ELF-1 (cell line): ENCODE measurements around the gene PGAP3.

Experiments
- DNase-seq: peaks from one replicate; pipeline ENCODE4 v3.0.0-alpha.2; 2016; ENCODE audit warnings: low read depth, low spot score

Gene PGAP3

DNA sequence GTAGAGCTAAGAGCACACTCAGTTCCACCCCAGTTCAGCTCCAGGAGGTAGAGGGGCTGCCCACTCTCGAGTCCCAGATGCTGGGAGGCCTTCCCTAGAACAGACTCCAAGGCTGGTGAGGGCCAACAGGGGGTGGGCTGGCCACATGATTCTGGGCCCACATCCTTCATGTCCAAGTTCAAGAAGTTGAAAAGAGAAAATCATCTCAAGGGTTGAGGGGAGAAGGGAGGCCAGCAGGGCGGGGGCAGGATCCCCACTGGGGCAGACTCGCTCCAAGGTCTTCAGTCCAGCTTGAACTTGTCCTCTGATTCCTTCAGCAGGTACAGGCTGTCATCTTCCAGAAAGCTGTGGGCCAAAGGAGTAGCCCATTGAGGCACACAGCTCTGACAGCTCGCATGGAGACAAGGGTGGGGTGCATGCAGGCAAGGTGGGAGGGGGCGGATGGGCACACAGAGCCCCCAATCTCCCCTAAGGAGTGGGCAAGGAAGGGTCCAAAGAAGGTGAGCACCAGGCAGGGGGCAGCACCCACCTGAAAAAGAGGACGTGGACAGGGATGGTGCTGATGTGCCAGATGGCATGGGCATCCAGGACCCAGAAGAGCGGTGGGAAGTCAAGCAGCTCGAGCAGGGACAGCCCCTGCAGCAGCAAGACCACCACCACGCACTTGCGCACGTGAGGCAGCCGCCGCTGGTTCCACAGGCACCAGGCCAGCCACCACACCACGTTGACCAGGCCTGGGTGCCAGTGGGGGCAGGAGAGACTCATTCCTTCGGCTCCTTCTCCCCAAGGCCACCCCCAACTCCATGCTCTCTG lies 15.1 kb downstream of the PGAP3 start:
- DNase-seq = no peak

DNA sequence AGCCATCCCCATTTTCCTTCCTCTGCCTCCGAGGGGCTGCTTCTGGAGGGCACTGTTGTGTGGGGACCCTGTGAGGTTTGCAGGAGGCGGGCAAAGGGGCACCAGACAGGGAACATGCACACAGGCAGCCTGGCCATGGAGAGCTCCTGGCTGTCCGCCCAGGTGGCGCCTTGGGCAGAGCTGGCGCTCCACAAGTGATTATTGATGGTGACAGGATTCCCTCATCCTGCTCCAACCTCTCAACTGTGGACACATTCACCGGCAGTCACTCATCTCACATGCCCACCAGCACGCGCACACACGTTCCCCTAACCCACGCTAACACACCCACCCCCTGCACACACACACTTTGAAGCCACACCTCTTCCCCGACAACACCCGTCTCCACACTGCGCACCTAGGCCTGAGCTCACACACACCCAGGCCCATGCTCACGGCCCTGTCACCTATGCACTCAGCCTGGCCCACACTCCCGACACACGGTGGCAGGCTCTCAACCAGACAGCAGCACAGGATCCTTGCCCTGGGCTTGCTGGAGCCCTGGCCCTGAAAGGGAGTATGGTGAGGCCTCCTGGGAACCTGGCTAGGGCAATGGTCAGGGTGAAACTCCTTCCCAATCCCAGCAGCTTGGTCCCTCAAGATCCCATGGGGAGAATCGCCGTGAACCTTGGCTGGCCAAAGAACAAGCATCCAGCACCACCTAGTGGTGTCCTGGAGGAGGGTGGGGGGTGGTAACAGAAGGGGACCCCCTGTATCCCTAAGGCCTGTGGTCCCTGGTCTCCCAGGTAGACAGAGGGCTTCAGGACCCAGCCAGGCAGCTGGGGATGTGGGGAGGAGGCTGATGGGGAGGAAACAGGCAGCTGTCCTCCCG lies 16.0 kb downstream of the PGAP3 start:
- no peak for DNase-seq

DNA sequence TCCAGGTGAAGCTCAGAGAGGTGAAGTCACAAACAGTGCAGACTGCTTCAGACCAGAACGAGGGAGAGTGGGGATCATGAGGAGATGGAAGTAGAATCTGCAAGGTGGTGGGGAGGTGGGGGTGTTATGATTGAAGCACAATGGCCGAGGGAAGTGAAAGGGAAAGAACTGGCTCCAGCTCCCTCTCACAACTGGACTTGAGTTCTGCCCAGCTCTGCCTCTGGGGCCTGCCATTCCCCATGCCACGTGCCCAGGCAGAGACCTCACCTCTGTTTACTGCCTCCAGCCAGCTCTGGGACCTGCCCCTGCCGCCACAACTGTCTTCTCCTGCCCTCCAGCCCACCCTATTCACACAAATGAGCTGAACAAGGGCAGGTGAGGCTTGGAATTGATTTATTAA lies 17.1 kb downstream of the PGAP3 start:
- DNase-seq = no peak

DNA sequence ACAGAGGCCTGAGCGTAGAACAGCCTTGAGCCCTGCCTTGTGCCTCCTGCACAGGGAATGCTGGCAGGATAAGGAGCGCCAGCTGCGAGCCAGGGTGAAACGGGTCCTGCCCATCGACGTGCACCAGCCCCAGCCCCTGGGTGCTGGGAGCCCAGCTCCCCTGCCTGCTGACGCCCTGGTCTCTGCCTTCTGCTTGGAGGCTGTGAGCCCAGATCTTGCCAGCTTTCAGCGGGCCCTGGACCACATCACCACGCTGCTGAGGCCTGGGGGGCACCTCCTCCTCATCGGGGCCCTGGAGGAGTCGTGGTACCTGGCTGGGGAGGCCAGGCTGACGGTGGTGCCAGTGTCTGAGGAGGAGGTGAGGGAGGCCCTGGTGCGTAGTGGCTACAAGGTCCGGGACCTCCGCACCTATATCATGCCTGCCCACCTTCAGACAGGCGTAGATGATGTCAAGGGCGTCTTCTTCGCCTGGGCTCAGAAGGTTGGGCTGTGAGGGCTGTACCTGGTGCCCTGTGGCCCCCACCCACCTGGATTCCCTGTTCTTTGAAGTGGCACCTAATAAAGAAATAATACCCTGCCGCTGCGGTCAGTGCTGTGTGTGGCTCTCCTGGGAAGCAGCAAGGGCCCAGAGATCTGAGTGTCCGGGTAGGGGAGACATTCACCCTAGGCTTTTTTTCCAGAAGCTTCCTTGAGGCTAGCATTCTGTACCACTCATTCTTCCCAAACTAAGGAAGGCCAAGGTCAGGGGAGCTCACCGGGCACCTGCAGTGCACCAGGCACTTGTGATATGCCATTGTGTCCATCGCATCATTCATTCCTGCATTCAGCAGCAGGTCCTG lies 17.7 kb downstream of the PGAP3 start:
- DNase-seq = no peak

DNA sequence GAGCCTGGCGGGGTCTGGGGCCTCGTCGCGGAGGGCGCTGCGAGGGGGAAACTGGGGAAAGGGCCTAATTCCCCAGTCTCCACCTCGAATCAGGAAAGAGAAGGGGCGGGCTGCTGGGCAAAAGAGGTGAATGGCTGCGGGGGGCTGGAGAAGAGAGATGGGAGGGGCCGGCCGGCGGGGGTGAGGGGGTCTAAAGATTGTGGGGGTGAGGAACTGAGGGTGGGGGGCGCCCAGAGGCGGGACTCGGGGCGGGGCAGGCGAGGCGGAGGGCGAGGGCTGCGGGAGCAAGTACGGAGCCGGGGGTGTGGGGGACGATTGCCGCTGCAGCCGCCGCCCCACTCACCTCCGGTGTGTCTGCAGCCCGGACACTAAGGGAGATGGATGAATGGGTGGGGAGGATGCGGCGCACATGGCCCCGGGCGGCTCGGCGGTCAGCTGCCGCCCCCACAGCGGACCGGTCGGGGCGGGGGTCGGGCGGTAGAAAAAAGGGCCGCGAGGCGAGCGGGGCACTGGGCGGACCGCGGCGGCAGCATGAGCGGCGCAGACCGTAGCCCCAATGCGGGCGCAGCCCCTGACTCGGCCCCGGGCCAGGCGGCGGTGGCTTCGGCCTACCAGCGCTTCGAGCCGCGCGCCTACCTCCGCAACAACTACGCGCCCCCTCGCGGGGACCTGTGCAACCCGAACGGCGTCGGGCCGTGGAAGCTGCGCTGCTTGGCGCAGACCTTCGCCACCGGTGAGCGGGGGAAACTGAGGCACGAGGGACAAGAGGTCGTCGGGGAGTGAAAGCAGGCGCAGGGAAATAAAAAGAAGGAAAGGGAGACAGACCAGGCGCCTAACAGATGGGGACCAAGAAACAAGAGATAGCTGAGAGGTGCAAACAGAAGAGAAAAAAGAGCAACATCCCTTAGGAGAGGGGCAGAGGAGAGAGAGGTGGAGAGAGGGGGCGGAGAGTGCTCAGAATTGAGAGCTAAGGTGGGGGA lies 19.6 kb downstream of the PGAP3 start, which contains the start of gene PNMT:
TSS of gene PNMT (plus strand) at position 509 of the 980 bp plus-strand sequence. CDS start at position 532, 23 bp downstream.
- DNase-seq = peak; percentile 79

DNA sequence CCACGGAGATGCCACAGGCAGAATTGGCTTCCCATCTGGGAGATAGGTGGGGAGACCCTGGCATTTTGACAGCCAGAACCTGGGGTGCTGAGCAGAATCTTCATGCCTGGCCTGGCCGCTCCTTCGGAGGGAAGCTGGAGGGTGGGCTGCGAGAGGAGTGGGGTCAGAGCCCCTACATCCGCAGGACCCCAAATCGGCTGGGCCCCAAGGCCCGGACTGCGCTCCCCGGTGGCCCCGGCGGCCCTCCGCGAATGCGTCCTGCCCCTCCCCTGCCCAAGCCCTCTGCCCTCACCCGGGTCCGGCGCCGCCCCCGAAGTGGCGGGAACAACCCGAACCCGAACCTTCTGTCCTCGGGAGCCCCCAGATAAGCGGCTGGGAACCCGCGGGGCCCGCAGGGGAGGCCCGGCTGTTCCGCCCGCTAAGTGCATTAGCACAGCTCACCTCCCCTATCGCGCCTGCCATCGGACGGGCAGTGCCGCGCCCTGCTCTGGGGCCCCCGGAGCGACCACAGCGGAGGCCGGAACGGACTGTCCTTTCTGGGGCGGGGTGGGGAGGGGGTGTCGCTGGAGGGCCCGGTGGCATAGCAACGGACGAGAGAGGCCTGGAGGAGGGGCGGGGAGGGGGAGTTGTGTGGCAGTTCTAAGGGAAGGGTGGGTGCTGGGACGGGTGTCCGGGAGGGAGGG lies 20.5 kb downstream of the PGAP3 start:
- DNase-seq = no peak

DNA sequence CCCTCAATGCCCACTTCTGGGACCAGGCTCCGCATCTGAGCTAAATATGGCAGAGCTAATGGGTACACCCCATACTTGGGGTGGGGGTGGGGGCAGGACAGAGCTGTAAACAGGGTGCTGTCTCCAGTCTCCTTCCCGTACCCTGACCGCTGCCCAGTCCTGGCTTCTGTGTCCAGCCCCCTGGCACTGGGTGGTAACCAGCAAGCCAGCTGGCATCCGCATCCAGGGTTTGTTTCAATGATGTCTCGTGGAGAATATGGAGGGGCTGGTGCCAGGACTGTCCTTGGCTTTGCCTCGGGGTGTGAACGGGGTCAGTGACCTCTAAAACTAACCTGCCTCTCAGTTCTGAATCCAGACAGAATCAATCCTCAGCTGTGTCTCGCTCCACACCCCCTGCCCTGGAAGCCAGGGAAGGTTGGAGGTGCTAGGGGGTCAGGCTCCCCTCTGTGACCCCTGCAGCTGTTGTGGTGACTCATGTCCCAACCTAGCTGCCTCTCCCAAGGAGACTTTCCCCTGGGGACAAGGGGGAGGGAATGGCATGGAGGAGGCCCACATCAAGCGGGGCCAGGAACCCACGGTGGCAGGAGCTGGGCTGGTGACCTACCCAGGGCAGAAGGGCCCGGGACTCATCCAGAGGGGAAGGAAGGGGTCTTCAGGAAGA lies 21.1 kb downstream of the PGAP3 start:
- no peak for DNase-seq

DNA sequence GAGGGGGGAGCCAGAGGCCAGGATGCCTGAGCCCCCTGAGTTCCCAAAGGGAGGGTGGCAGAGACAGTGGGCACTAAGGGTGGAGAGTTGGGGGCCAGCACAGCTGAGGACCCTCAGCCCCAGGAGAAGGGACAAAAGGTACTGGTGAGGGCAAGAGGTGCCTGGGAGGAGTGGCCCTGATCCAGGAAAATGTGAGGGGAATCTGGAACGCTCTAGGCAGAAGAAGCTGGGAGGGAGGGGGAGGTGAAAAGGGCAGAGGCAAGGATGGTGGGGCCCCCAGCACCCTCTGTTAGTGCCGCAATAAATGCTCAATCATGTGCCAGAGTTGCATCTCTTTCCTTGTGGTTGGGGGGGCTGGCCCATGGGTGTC lies 21.6 kb downstream of the PGAP3 start:
- no peak for DNase-seq

DNA sequence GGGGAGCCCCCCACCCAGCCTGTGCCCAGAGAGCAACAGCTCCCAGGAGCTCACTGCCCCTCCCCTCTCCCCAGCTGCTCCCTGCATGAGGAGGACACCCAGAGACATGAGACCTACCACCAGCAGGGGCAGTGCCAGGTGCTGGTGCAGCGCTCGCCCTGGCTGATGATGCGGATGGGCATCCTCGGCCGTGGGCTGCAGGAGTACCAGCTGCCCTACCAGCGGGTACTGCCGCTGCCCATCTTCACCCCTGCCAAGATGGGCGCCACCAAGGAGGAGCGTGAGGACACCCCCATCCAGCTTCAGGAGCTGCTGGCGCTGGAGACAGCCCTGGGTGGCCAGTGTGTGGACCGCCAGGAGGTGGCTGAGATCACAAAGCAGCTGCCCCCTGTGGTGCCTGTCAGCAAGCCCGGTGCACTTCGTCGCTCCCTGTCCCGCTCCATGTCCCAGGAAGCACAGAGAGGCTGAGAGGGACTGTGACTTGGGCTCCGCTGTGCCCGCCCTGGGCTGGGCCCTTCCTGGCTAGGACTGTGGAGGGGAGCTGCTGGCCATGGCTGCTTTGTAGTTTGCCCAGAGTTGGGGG lies 22.1 kb downstream of the PGAP3 start:
- no peak for DNase-seq

DNA sequence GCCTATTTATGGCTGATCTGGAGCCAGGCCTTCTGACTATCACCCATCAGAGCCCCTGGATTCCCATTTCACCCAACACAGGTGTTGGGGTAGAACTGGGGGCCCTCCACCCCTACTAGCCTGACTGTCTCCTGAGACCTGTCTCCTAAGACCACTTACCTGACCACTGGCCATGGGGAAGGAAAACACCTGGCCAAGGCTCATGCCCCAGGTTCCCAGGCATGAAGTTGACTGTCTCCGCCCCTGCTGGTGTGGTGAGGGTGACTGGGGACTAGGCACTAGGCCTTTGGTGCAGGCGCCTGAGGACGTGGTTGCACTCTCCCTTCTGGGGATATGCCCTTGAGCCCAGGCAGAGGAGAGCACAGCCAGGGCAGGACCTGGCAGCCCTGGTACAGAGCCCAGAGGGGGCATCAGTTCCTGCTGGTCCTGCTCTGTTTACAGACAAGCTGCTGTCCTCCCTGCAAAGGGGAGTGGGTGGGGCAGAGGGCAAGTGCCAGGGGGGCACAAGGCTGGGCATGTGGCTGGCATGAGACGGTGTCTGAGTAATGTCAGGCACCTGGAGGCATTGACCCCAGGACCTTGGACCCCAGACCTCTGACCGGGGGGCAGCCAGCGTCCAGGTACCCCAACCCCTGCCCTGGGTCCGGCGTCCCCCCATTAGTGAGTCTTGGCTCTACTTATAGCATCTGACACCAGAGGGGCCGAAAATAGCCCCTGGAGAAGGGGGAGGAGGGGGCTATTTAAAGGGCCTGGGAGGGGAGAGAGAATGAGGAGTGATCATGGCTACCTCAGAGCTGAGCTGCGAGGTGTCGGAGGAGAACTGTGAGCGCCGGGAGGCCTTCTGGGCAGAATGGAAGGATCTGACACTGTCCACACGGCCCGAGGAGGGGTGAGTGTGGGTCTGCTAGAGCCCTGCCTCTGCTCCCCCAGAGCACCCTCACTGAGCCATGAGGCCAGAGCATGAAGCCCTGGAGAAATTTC lies 23.0 kb downstream of the PGAP3 start, which contains the start of gene TCAP:
TSS of gene TCAP (plus strand) at position 769 of the 981 bp plus-strand sequence. CDS start at position 780, 11 bp downstream.
- DNase-seq = no peak

DNA sequence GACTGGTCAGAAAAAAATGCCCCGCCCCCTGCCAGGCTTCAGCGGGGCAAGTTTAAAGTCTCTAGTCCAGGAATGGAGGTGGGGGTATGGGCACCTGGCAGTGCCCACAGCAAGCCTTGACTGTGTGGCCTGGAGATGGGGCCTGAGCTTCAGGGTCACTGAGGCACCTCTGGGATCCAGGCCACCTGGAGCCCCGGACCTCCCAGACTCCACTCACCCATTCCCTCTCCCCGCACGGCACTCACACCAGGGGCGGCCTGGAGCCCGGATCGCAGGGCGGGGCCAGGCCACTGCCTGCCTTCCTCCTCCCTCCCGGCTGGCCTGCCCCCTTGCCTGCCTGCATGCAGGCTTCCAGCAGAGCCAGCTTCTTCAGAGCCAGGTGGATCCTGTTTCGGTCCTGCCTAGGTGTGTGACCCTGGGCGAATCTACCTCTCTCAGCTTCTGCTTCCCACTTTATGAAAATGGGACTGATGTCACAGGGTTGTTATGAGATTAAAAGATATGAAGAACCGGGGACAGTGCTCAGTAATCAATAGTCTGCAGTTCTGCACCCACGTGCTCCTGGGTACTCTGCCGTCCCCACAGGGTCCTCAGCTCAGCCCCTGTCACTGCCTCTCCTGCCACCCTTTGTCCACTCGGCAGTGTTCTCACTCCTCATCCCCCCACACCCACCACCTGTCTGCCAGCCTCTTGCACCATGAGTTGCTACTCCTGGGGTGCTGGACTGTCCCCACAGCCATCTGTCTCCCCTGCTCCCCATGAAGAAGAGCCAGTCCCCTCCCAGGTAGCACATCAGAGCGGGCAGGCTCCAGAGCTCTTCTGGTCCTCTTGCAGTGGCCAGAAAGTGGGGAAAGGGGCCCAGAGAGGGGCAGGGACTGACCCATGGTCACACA lies 23.9 kb downstream of the PGAP3 start:
- peak; percentile 78 for DNase-seq

DNA sequence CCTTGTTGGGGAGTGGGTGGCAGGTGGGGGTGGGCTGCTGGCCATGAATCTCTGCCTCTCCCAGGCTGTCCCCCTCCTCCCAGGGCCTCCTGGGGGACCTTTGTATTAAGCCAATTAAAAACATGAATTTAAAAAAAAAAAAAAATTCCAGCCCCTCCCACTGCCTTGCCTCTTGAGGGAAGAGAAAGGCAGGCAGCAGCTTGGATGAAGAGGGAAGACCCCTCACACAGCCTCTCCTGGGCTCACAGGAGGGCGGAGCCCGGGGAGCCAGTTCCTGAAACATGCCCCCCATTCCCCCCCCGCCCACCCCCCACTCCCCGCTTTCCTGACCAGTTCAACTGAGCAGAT lies 24.5 kb downstream of the PGAP3 start:
- DNase-seq = no peak

DNA sequence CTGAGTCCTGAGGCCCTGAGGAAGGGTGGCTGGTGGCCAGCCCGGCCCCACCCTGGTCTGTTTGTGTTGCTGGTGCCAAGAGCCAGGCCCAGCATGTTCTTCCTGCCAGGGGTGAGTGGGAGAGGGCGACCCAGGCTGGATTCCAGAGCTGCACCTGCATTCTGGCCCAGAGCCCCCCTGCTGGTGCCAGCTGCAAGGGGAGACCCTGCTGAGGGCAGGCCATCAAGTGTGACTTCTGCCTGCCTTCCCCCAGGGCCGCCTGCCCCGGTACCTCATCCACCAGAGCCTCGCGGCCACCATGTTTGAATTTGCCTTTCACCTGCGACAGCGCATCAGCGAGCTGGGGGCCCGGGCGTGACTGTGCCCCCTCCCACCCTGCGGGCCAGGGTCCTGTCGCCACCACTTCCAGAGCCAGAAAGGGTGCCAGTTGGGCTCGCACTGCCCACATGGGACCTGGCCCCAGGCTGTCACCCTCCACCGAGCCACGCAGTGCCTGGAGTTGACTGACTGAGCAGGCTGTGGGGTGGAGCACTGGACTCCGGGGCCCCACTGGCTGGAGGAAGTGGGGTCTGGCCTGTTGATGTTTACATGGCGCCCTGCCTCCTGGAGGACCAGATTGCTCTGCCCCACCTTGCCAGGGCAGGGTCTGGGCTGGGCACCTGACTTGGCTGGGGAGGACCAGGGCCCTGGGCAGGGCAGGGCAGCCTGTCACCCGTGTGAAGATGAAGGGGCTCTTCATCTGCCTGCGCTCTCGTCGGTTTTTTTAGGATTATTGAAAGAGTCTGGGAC lies 25.1 kb downstream of the PGAP3 start:
- DNase-seq = no peak

DNA sequence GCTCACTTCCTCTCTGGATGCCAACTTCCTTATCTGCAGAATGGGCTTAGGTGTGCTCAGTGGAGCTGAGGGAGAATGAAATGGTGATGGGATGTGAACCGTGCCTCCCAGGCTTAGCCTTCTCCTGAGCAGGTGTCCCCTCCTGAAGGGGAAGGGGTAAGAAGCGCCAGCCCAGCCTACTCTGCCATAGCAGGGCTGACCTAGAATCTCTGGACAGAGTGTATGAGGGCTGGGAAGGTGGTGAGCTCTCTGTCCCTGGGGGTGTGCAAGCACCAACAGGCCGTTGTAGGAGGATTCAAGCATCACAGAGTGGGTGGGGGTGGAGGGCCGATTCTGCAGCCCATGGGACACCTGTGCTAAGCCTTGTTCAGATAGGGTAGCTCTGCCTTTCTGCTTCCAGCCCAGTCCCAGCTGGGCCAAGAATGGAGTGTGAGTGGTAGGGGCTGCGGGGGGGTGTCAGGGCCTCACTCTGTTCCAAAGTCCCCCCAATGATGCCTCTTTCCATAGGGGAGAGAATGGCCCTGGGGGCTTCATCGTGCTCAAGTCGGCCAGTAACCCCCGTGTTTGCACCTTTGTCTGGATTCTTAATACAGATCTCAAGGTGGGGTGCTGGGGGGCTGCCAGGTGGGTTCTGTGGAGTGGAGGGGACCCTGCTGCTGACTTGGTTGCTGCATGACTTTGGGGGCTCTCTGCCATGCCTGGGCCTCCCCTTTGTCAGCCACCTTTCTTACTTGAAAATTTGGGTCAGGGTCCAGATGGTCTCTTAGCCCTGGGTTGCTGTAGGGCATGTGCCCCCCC lies 25.9 kb downstream of the PGAP3 start:
- DNase-seq = no peak
